Progenitor cell of endocrine pancreas (in vitro differentiated cells): ENCODE results near the gene PKN3. TPM values are rescaled to one million over a fixed set of nuclear protein-coding genes. Genes with fewer than 3 reads are reported as not detected.

ENCODE experiments used
- DNase-seq: peaks from one replicate; pipeline ENCODE4 v3.0.0; 2021; ENCODE audit warnings: low spot score; ENCODE audit not compliant: unreplicated experiment
- H3K27ac Mint-ChIP-seq: 2 replicates; pipeline ENCODE4 v1.8.0; 2021; ENCODE audit warnings: mild to moderate bottlenecking, moderate library complexity, mixed read lengths
- H3K27me3 Mint-ChIP-seq: 2 replicates; pipeline ENCODE4 v1.8.0; 2021; ENCODE audit warnings: mixed read lengths
- H3K36me3 Mint-ChIP-seq: 2 replicates; pipeline ENCODE4 v1.8.0; 2022; ENCODE audit warnings: mixed read lengths; ENCODE audit not compliant: insufficient read depth
- H3K4me1 Mint-ChIP-seq: 2 replicates; pipeline ENCODE4 v1.8.0; 2021; ENCODE audit warnings: low read depth, mixed read lengths
- H3K4me3 Mint-ChIP-seq: 2 replicates; pipeline ENCODE4 v1.8.0; 2021; ENCODE audit warnings: low read depth, mild to moderate bottlenecking, moderate library complexity, mixed read lengths
- H3K9me3 Mint-ChIP-seq: 2 replicates; pipeline ENCODE4 v1.8.0; 2021; ENCODE audit warnings: low read depth, mixed read lengths
- CTCF ChIP-seq: fragments of 200-600 bp; sonication (generic); IDR thresholded peaks from one replicate; pipeline ENCODE4 v1.5.0; 2021; ENCODE audit warnings: antibody characterized with exemption, mild to moderate bottlenecking; ENCODE audit not compliant: unreplicated experiment
- total RNA-seq: library from RNA; stranded (reverse); gene quantifications from 2 replicates; pipeline ENCODE4 v1.2.1, GENCODE V29; 2021

The PKN3 gene
- total RNA-seq, 1 donor from 2014 or later: 20.2 TPM

DNA sequence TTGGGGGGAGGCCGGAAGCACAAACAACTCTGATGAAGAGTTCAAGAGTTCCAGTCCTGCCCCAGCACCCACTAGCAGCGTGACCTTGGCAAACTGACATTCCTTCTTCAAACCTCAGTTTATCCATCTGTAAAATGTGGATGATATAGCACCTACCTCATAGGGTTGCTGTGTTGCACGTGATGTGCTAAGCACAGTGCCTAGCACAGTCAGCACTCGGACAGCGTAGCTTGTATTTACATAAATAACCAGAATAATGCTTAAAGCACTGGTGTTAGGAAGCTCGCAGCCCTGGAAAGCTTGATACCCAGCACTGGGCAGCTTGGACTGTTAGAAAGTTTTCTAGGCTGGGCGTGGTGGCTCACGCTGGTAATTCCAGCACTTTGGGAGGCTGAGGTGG, 5.1 kb downstream of the PKN3 start:
- H3K4me3 Mint-ChIP-seq: no peak overlapping the region
- peaks cover 2% of the 10 kb centered on the region for H3K36me3 Mint-ChIP-seq
- H3K9me3 Mint-ChIP-seq: no peaks in the 10 kb centered on the region
- H3K27me3 Mint-ChIP-seq: no peaks in the 10 kb centered on the region
- no peak for DNase-seq
- H3K4me1 Mint-ChIP-seq: peaks cover 3% of the 10 kb centered on the region
- H3K27ac Mint-ChIP-seq: no peak overlapping the region
- TF ChIP-seq CTCF: no peak

- no peak overlapping the region for H3K4me3 Mint-ChIP-seq
- no peak for DNase-seq
- H3K27ac Mint-ChIP-seq: no peak overlapping the region
- H3K9me3 Mint-ChIP-seq: no peaks in the 10 kb centered on the region
- TF ChIP-seq CTCF: no peak
- no peaks in the 10 kb centered on the region for H3K4me1 Mint-ChIP-seq
- H3K27me3 Mint-ChIP-seq: no peaks in the 10 kb centered on the region
- H3K36me3 Mint-ChIP-seq: peaks cover 2% of the 10 kb centered on the region
Measured at GRCh38 chr9:128712451-128713410, 10.4 kb downstream of the PKN3 start.

- no peak overlapping the region for H3K4me3 Mint-ChIP-seq
- H3K27ac Mint-ChIP-seq: no peak overlapping the region
- H3K4me1 Mint-ChIP-seq: peaks cover 1% of the 10 kb centered on the region
- DNase-seq: no peak
- no peak for TF ChIP-seq CTCF
- H3K27me3 Mint-ChIP-seq: no peaks in the 10 kb centered on the region
- peaks cover 2% of the 10 kb centered on the region for H3K36me3 Mint-ChIP-seq
- H3K9me3 Mint-ChIP-seq: no peaks in the 10 kb centered on the region
Measured at GRCh38 chr9:128713411-128713780, 11.1 kb downstream of the PKN3 start.

DNA sequence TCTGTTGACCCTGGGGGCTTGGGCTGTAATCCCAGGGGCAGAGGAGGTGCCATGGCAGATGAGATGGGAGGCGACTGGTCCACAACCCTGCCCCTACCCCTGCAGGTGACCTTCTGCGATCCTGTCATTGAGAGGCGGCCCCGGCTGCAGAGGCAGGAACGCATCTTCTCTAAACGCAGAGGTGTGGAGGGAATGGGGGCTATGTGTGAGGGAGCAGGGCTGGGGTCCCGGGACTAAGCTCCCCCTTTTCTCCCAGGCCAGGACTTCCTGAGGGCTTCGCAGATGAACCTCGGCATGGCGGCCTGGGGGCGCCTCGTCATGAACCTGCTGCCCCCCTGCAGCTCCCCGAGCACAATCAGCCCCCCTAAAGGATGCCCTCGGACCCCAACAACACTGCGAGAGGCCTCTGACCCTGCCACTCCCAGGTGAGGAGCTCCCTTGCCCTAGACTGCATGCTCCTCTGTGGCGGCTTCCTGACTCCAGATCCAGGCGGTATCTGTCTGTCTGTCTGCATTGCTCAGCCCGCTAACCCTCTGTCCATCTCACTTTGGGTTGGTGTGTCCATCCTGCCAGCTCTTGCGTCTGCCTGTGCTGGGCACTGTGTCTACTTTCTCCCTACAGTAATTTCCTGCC, 11.8 kb downstream of the PKN3 start:
- peaks cover 1% of the 10 kb centered on the region for H3K4me1 Mint-ChIP-seq
- peaks cover 2% of the 10 kb centered on the region for H3K36me3 Mint-ChIP-seq
- DNase-seq: no peak
- H3K27me3 Mint-ChIP-seq: no peaks in the 10 kb centered on the region
- TF ChIP-seq CTCF: no peak
- H3K27ac Mint-ChIP-seq: no peak overlapping the region
- H3K4me3 Mint-ChIP-seq: no peak overlapping the region
- H3K9me3 Mint-ChIP-seq: no peaks in the 10 kb centered on the region

- peaks cover 1% of the 10 kb centered on the region for H3K4me1 Mint-ChIP-seq
- TF ChIP-seq CTCF: no peak
- no peak for DNase-seq
- H3K27ac Mint-ChIP-seq: no peak overlapping the region
- H3K36me3 Mint-ChIP-seq: peaks cover 2% of the 10 kb centered on the region
- no peaks in the 10 kb centered on the region for H3K27me3 Mint-ChIP-seq
- no peaks in the 10 kb centered on the region for H3K9me3 Mint-ChIP-seq
- no peak overlapping the region for H3K4me3 Mint-ChIP-seq
Measured at GRCh38 chr9:128714586-128715435, 12.5 kb downstream of the PKN3 start.
